Measurements from ENCODE around the gene DENND2C.

DENND2C gene

DNA sequence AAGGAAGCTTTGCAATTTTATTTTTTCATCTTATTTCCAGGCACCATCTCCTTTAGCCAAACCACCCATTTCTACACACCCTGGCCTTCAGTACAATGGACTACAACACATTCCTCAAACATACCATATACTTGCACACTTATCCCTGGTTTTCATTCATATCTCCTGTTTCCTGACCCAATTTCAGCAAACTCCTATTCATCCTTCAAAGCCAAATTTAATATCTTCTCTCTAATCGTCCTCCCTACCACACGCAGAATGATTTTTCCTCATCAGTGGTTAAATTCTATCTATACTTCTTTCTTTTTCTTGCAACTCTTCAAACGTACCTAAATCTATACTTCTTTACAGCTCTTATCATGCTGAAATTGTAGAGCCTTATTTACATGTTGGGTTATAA lies 2.9 kb downstream of the DENND2C start:
- no peaks in the 10 kb centered on the region for H3K4me1 ChIP-seq (ENCODE audit: insufficient read depth, low read length)
- no peaks in the 10 kb centered on the region for H3K9me3 ChIP-seq (ENCODE audit: insufficient read depth, low read length, severe bottlenecking)
- DNase-seq (no peak), ATAC-seq (ENCODE audit: insufficient read depth, low read depth) (no peak)
- no peaks in the 10 kb centered on the region for H4K20me1 ChIP-seq (ENCODE audit: insufficient read depth, low read length)
- H3K79me2 ChIP-seq (ENCODE audit: insufficient read depth, low read length), result no peaks in the 10 kb centered on the region
- no peaks in the 10 kb centered on the region for H3K27me3 ChIP-seq (ENCODE audit: insufficient read depth, low read length, poor library complexity)
- no peaks in the 10 kb centered on the region for H3K36me3 ChIP-seq (ENCODE audit: insufficient read depth, low read length)
- no peak overlapping the region for H3K4me3 ChIP-seq (ENCODE audit: low read depth in 1 of 2, low read length in 2 of 2)
- H3K27ac ChIP-seq (ENCODE audit: low read length), result no peak overlapping the region
- H2AFZ ChIP-seq (ENCODE audit: low read depth, low read length), result no peak overlapping the region
- H3K9ac ChIP-seq (ENCODE audit: low read depth, low read length), result no peak overlapping the region
- H3K4me2 ChIP-seq (ENCODE audit: insufficient read depth, low read length), result no peak overlapping the region
- TF ChIP-seq, protein P1, sequence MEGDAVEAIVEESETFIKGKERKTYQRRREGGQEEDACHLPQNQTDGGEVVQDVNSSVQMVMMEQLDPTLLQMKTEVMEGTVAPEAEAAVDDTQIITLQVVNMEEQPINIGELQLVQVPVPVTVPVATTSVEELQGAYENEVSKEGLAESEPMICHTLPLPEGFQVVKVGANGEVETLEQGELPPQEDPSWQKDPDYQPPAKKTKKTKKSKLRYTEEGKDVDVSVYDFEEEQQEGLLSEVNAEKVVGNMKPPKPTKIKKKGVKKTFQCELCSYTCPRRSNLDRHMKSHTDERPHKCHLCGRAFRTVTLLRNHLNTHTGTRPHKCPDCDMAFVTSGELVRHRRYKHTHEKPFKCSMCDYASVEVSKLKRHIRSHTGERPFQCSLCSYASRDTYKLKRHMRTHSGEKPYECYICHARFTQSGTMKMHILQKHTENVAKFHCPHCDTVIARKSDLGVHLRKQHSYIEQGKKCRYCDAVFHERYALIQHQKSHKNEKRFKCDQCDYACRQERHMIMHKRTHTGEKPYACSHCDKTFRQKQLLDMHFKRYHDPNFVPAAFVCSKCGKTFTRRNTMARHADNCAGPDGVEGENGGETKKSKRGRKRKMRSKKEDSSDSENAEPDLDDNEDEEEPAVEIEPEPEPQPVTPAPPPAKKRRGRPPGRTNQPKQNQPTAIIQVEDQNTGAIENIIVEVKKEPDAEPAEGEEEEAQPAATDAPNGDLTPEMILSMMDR (IDR thresholded peaks at IDR 0.05; ENCODE audit: borderline replicate concordance, extremely low read depth, low read length, poor library complexity, severe bottlenecking), result no peak
- no peak for TF ChIP-seq EZH2 (IDR thresholded peaks at IDR 0.05; ENCODE audit: borderline replicate concordance, low read depth, low read length, severe bottlenecking)

DNA sequence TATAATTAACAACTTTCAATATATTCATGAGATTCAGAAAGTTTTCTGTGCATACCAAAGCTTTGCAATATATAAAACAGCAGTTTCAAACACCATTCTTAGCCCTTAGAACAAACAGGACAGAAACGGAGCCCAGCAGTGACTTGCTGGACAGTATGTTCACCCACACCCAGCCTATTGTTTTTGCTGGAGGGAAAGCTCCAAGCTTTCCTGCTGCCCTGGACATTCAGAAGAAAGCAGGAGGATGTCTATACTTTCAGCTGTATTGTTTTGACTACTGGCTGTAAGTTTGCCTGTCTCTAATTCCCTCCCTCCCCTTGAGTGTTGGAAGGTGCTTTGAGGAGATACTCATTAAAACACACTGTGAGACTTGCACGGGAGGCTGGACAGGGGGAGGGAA lies 9.6 kb downstream of the DENND2C start:
- no peak for ATAC-seq (ENCODE audit: insufficient read depth, low read depth)
- DNase-seq, result no peak
- no peak for TF ChIP-seq EZH2 (IDR thresholded peaks at IDR 0.05; ENCODE audit: borderline replicate concordance, low read depth, low read length, severe bottlenecking)
- TF ChIP-seq, protein P1 (IDR thresholded peaks at IDR 0.05; ENCODE audit: borderline replicate concordance, extremely low read depth, low read length, poor library complexity, severe bottlenecking), result no peak
- Histone ChIP-seq H3K79me2 (ENCODE audit: insufficient read depth, low read length) (no peaks in the 10 kb centered on the region), H3K9me3 (ENCODE audit: insufficient read depth, low read length, severe bottlenecking) (no peaks in the 10 kb centered on the region), H3K4me3 (ENCODE audit: low read depth in 1 of 2, low read length in 2 of 2) (no peak overlapping the region), H3K9ac (ENCODE audit: low read depth, low read length) (no peak overlapping the region), H3K27me3 (ENCODE audit: insufficient read depth, low read length, poor library complexity) (peaks cover 4% of the 10 kb centered on the region), H3K4me2 (ENCODE audit: insufficient read depth, low read length) (no peak overlapping the region), H3K4me1 (ENCODE audit: insufficient read depth, low read length) (no peaks in the 10 kb centered on the region), H2AFZ (ENCODE audit: low read depth, low read length) (no peak overlapping the region), H3K36me3 (ENCODE audit: insufficient read depth, low read length) (no peaks in the 10 kb centered on the region), H4K20me1 (ENCODE audit: insufficient read depth, low read length) (no peaks in the 10 kb centered on the region), H3K27ac (ENCODE audit: low read length) (no peak overlapping the region)

GRCh38 chr1:114651893-114652292 lies 18.0 kb downstream of the DENND2C start:
- ATAC-seq (ENCODE audit: insufficient read depth, low read depth) (no peak), DNase-seq (no peak)
- H3K36me3 ChIP-seq (ENCODE audit: insufficient read depth, low read length), result no peaks in the 10 kb centered on the region
- no peaks in the 10 kb centered on the region for H4K20me1 ChIP-seq (ENCODE audit: insufficient read depth, low read length)
- no peaks in the 10 kb centered on the region for H3K4me1 ChIP-seq (ENCODE audit: insufficient read depth, low read length)
- H3K79me2 ChIP-seq (ENCODE audit: insufficient read depth, low read length), result no peaks in the 10 kb centered on the region
- H3K9ac ChIP-seq (ENCODE audit: low read depth, low read length), result no peak overlapping the region
- H2AFZ ChIP-seq (ENCODE audit: low read depth, low read length), result no peak overlapping the region
- H3K4me3 ChIP-seq (ENCODE audit: low read depth in 1 of 2, low read length in 2 of 2), result no peak overlapping the region
- no peak for TF ChIP-seq EZH2 (IDR thresholded peaks at IDR 0.05; ENCODE audit: borderline replicate concordance, low read depth, low read length, severe bottlenecking)
- TF ChIP-seq, protein P1 (IDR thresholded peaks at IDR 0.05; ENCODE audit: borderline replicate concordance, extremely low read depth, low read length, poor library complexity, severe bottlenecking), result no peak
- no peak overlapping the region for H3K4me2 ChIP-seq (ENCODE audit: insufficient read depth, low read length)
- no peak overlapping the region for H3K27ac ChIP-seq (ENCODE audit: low read length)
- H3K9me3 ChIP-seq (ENCODE audit: insufficient read depth, low read length, severe bottlenecking), result no peaks in the 10 kb centered on the region
- H3K27me3 ChIP-seq (ENCODE audit: insufficient read depth, low read length, poor library complexity), result peaks cover 8% of the 10 kb centered on the region

DNA sequence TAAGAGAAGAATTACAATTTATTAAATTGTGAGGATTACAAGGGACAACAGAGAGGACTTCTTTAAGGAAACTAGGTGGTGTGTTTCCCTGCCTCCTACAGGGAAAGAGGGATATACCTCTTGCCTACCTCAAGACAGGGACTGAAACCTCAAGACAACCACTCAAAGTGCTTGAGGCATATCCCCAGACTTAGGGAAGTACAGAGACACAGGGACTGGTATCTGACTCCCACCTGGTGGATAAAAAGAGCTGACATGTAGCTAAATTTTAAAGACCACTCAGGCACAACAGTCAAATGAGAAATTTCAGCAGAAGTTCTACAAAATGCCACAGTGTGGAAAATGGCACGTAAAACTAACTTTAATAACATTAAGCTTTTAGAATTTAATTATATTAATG lies 21.3 kb downstream of the DENND2C start:
- Histone ChIP-seq H3K4me2 (ENCODE audit: insufficient read depth, low read length) (no peak overlapping the region), H3K36me3 (ENCODE audit: insufficient read depth, low read length) (no peaks in the 10 kb centered on the region), H3K4me3 (ENCODE audit: low read depth in 1 of 2, low read length in 2 of 2) (no peak overlapping the region), H3K4me1 (ENCODE audit: insufficient read depth, low read length) (no peaks in the 10 kb centered on the region), H3K9me3 (ENCODE audit: insufficient read depth, low read length, severe bottlenecking) (no peaks in the 10 kb centered on the region), H3K9ac (ENCODE audit: low read depth, low read length) (no peak overlapping the region), H3K27me3 (ENCODE audit: insufficient read depth, low read length, poor library complexity) (peaks cover 16% of the 10 kb centered on the region), H3K79me2 (ENCODE audit: insufficient read depth, low read length) (no peaks in the 10 kb centered on the region), H4K20me1 (ENCODE audit: insufficient read depth, low read length) (no peaks in the 10 kb centered on the region), H3K27ac (ENCODE audit: low read length) (no peak overlapping the region), H2AFZ (ENCODE audit: low read depth, low read length) (no peak overlapping the region)
- TF ChIP-seq, protein P1 (IDR thresholded peaks at IDR 0.05; ENCODE audit: borderline replicate concordance, extremely low read depth, low read length, poor library complexity, severe bottlenecking), result no peak
- TF ChIP-seq EZH2 (IDR thresholded peaks at IDR 0.05; ENCODE audit: borderline replicate concordance, low read depth, low read length, severe bottlenecking), result no peak
- ATAC-seq (ENCODE audit: insufficient read depth, low read depth) (no peak), DNase-seq (no peak)

Measured in DND-41 (cell line).